Adrenal gland (tissue), 5 donors: ENCODE data around the gene SF3B1.

Source experiments
- CTCF ChIP-seq, 6 experiments: fragments of 450-650 bp in 4 of 6; fragments of 200-600 bp in 2 of 6; sonication (generic) in 1 of 6; IDR thresholded peaks; 1 replicate in 5 of 6; 2 replicates in 1 of 6; pipeline versions ENCODE4 v1.5.1 to v1.8.0; 2016 to 2021; ENCODE audit warnings: antibody characterized with exemption in 6 of 6, mild to moderate bottlenecking in 2 of 6, moderate library complexity in 1 of 6
- POLR2A ChIP-seq, 2 donors: fragments of 450-650 bp; IDR thresholded peaks; one replicate each; pipeline ENCODE4 v1.6.1; 2017; ENCODE audit warnings: antibody characterized with exemption in 2 of 2, mild to moderate bottlenecking in 2 of 2, moderate library complexity in 1 of 2
- donor health status: DM: no; HTN: no; CAD: no.

- TF ChIP-seq POLR2A (IDR thresholded peaks at IDR 0.05) (no peak), CTCF (IDR thresholded peaks at IDR 0.05) (no peak)
These were observed 18.6 kb downstream of the SF3B1 start for GRCh38 chr2:197416268-197416667.
